GM21390 (cell line): ENCODE results near the gene NR6A1.
"Not testable (repeated sequence)": the region's sequence is repeated elsewhere in the genome, so short reads cannot be mapped to it uniquely, and the experiment has no call there.

Experiments
- ATAC-seq: cut with Tn5 transposase; IDR thresholded peaks from one replicate; pipeline ENCODE4 v1.9.1; 2021; ENCODE audit not compliant: unreplicated experiment

The NR6A1 gene

DNA sequence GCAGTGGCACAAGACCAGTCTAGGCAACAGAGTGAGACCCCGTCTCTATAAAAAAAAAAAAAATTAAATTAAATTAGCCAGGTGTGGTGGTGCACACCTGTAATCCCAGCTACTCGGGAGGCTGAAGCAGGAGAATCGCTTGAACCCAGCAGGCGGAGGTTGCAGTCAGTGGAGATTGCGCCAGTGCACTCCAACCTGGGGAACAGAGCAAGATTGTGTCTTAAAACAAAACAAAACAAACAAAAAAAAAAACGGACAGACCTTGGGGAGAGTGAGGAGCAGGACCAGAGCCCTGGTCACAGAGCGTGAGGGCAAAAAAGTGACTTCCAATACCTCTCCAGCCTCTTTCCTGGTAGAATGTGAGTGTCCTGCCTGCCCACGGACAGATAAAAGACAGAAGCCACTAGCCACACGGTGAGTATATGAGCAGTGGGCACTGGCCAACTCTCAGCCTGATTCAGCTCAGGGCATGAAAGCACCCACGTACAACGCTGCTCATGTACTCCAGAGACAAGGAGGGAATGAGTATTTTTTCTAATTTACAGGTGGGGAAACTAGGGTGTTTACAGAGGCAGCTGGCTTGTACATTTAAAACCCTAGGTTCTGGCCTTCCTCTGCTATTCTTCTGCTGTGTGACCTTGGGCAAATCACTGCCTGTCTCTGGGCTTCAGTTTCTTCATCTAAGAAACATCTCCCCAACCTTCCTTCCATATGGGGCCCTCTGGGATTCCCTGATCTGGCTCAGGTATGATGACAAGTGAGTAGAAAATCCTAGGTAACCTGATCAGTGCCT, 7.7 kb upstream of the NR6A1 start:
- ATAC-seq = no peak

DNA sequence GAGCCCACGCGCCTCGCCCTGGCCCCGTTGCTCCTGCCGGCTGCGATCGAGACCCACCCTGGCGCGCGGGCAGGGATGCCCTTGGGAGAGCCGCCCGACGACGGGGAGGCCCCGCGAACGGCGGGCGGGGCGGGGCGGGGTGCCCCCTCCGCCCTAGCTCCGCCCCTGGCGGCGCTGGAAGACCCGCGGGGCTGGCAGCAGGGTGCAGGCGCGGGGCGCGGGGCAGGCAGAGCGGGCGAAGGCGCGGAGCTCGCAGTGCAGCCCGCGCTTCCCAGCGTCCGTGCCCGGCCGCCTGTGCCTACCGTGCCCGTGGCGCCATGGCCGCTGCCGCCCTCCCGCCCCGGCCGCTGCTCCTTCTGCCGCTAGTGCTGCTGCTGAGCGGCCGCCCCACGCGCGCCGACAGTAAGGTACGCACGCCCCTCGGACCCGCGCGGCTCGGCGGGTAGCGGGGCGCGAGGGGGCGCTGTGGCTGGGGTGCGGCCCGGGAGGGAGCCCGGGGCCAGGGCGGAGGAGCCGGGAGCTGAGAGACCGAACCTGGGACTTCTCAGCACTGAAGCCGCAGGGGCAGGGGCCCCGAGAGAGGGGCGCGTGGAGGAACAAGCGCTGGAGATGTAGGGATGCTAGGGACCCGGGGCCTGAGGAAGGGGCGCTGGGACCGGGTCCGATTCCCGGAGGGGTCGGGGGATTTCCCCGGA, 6.0 kb upstream of the NR6A1 start, which contains the start of gene OLFML2A:
OLFML2A (plus strand) TSS at position 180 of the 695 bp plus-strand sequence; CDS start at position 318, 138 bp downstream.
- ATAC-seq = no peak

DNA sequence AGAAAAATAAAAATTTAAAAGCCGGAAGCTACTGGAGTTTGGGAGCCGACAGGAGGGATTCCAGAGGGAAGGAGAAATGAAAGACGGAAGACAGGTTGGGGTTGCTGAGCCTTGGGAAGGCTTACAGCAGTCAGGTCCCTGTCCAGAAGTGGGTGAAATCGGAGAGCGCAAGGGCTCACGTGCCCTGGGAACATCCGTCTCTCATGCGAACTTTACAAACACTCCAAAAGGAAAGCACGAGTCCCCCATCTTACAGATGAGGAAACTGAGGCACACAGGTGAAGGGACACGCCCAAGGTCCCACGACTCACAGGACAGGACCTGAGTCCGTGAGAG, 5.5 kb upstream of the NR6A1 start:
- no peak for ATAC-seq

DNA sequence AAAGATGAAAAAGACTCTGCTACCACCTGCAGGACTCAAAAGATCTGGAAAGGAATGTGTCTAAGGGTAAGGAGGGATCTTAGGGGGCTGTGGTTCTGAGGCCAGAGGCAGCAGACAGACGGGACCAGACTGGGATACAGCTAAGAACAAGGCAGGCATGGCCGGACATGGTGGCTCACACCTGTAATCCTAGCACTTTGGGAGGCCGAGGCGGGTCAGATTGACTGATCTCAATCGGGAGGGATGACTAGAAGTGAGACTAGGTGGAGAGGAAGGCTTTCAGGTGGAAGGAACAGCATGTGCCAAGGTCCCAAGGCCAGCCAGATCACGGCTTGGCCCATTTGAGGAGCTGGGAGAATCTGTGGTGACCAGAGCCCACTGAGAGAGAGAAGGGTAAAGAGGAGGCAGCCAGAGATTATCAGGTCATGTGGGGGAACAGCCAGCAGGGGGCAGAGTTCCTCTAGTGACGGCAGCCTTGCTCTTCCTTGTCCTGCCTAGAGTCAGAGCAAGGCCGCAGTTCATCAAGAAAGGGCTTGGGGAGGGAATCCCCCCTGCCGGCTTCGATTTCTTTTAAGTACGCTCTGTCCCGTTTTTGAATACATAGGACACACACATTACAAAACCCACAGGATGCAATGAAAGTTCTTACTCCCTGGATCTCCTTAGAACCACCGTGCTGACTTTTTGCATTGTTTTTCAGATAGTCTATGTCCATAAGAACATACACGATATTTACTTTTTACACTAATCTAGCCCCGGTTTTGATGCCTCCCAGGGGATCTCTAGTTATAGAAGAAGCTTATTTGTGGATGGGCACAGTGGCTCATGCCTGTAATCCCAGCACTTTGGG, 3.2 kb upstream of the NR6A1 start:
- no peak for ATAC-seq

DNA sequence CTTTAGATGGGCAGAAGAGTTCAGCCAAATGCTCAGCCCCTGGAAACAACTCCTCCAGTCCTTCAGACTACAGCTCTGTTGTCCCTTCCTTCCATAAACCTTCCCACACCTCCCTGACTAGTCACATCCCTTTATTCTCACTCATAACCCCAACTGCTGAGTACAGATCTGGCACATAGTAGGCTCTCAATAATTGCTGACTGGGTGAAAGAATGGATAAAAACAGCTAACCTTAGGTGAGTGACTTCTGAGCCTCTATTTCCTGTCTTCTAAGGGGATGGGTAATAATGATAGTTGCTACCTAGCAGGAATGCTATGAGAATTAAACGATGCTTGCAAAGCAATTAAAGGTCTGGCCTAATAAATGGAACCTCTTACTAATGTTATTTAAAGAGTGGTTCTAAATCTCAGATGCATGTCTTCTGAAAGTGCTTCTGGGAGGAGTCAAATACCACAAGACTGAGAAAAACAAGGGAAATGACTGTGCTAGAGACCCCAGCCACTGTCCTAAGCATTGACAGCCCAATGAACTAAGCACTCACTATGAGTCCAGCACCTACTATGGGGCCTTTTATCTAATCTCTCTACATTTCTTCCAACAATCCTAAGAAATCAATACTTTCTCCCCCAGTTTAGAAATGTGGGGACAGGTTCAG, 2.5 kb upstream of the NR6A1 start:
- no peak for ATAC-seq

DNA sequence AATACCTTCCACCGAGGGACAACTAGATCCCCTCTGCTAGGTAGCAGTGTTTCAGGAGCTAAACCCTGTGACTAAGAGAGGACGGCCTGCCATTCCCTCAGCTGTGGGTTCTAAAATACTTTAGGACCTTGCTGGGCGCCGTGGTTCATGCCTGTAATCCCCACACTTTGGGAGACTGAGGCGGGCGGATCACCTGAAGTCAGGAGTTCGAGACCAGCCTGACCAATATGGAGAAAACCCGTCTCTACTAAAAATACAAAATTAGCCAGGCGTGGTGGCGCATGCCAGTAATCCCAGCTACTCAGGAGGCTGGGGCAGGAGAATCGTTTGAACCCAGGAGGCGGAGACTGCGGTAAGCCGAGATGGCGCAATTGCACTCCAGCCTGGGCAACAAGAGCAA, 1.8 kb upstream of the NR6A1 start:
- ATAC-seq = not testable (repeated sequence)

DNA sequence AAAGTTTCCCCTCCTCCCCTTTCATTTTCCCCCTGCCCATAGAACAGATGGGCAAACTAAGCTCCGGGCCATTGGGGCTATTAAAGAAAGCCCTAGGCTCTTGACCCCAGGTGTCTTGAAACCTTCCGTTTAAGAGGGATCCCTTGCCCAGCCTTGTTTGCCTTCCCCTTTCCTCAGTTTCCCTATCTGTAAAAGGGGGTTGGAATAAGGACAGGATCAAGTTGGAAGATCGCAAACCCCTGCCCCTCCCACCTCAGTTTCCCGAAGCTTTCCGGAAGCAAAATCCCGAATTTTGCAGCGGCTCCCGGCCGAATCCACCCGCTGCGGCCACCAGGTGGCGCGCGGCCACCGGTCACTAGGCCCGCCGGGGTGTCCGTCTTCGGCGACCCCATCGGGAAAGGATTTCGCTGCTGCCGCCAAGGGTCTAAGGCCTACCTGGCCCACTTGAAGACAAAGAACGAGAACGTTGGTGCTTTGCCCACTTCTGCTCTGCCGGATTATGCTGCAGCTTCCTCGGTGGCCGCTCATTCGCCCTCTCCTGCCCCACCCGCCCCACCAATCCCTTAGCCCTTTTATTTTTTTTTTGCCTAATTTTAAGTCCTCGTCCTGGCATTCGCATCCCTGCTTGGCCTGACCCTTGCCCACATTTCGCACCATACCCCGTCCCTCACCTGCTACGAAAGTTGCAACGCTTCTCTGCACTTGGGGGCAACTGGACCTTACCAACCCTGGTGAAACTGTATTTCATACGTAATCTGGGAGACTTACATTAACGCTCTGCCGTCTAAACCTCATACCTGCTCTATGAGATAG, 962 bp upstream of the NR6A1 start:
- ATAC-seq = no peak

DNA sequence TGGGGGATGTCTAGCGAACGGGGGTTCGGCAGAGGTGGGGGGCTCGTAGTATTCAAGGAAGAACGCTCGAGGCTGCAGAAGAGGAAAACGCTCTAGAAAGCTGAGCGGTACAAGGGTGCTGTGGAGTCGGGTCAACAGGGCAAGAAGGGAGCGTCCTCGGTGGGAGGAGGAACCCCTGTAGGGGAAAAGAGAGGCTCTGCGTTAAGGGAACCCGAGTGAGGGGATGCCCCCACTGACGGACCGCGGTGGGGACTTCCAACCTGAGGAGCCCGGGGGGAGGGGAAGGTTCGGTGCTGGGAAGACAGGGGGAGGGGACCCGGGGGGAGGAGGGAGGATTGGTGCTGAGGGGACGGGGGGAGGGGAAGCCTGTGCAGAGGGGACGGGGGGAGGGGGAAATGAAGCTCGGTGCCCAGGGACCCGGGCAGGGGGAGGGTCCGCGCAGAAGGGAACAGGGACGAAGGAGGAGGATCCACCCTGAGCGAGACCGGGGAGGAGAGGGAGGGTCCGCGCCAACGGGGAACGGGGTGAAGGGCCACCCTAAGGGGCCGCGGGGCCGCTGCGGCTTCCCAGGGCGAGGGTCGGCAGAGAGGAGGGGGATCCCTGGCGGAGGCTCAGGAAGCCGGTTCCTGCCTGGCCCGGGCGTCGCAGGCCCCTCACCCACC, 621 bp downstream of the NR6A1 start:
- ATAC-seq = no peak

DNA sequence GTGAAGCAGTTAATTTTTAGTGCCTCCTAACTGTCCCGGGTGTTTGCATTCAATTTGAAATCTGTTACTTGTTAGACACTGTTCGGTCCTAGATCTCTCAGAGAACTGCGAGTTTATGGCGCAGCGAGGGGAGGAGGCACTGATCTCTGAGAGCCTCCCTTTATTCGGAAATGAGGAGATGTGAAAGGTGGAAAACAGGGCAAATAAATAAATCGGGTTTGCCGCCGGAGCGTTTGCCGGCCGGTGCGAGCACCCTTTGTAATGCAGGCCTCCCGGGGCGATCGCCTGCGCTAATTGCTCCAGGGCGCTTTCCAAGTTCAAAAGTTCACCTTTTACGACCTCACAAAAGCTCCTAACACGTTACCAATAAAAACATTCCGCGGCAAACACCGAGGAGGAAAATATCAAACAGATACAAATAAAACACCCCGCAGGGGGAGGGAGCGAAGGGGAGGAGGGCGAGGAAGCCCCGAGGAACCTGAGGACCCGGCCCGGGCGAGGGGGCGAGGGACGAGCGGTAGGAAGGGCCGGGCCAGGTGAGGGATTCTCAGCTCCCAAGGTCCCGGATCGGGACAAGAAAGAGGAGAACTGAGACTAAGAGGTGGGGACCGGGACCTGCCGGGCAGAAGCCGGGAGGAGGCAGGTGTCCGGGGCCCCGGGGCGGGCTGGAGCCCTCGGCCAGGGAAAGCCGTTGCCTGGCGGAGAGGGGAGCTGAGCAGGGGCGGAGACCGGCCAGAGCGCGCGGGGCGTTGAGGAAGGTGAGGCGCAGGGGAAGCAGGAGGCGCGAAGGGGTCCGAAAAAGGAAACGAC, 1.4 kb downstream of the NR6A1 start:
- no peak for ATAC-seq

DNA sequence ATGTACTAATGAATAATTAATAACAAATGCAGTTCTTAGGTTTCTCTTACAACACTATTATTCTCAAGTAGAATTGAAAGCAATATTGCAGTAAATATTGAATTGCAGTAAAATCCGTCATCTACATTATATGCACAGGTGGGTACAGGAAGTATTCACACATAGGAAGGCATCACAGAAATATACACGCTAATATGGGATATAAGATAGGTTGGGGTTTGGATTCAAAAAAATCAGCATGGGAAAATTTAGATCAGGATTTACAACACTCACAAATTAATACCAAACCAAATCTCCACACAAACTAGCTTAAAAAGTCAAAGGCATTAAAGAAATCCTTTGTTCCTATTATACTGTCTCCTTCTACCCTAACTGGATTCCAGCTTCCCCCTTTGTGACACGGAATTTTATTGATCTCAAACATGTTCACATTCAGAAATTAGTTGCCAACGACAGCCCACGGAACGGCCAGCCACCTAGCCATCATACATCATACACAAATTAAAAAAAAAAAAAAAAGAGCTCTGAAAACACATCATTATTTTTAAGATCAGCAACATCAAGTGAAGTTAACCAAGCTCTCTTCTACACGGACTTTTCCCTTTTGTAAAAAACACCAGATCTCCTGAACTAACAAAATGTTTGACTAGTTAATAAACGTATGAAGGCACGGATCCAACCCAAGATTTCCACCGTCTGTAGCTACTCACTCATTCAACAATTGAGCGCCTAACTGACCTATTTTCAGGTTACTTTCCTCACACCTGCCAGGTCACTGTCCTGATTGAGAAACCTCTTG, 2.2 kb downstream of the NR6A1 start:
- ATAC-seq = no peak

DNA sequence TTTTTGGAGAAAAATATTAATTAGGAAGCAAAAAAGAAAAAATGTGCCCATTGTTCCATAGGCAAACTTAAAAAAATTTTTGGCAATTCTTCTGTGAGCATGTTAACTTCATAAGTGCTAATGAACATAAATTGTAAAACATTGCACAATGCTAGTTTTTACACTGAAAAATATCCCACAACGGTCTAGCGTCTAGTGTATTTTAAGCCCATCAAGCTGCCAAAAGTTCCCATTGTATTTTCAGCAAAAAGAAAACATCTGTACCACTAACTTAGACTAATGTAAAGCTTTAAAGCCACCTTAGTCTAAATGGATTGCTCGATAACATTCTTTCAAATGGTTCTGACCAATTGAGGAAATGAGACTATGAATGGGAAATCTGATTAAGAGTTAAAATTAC, 2.8 kb downstream of the NR6A1 start:
- ATAC-seq = no peak

DNA sequence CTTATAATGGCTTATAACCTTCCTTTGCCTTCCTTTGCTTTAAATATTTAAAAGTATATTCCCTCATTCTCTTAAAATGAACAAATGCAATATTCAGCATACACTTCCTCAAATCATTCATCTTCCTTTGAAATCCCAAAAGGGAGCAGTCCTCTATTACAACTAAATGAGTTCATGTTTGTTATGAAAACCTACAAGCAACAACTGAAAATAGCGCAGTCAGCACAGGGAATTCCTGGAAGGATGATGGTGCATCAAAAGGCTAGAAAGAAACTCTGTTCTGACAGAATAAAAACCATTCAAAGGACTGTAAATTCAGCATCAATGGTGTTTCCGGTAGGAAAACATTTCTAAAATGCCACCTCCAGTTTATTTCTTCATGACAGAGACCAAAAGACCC, 3.3 kb downstream of the NR6A1 start:
- ATAC-seq = no peak

DNA sequence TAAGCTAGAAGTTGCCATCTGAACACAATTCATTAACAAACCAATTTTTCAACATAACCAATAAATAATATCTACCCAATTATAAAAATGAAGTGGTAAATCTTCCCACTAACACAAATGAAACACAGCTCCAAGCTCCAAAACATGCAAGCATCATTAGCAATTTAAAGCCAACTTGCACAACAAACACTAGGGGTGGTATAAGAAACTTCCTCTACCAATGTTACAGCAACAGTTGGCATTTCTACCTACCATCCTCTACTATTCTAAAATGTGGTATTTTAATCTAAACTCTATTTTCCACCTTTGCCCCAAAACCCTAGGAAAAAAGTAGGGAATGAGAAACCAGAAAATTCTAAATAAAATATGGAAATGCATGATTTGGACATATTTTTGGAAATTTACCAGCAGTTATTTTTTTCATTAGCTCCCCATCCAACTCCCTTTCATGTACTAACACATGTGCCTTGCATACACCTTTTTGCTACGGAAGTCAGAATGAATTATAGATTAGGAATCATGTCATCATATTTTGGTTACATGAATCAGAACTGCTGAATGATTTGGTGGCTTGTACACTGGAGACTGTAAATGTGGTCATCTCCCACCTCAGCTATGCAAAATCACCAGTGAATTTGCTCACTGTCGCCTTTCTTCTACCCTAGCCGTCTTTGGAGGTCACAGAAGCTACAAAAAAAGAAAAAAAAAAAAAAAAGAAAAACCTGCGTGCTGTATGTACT, 4.1 kb downstream of the NR6A1 start:
- ATAC-seq = no peak

DNA sequence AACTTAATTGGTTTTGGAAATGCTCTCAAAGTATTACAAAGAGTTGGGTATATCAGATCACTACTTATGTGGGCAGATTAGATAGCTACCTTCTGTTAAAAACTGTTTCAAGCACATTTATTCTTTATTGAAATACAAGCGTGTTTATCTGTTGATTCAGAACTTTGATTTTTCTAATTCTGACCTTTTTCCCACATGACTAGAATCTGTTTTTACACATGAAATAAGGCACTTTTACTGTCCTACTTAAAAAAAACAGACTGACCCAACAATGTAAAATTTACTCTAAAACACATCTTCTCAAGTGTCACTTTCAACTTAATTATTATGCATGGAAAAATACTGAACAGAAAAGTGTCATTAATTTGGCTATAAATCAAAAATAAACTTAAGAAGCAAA, 4.8 kb downstream of the NR6A1 start:
- ATAC-seq = no peak

DNA sequence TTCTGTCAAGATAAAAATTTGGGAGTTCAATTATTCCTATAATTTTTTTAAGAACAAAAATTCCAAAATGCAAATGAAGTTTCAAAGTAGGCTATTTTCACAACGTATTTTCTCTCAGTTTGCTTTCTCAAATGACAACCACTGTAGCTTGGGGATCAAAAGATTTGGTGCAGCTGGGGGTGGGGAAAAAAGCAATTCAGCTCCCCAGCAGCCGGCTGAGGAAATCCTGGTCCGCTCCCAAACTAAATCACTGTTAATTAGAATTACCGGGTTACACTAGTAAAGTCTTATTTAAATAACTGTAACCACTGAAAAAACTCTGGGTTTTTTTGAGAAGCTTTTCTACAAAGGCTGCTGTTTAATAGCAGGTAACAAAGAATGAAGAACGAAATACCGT, 5.7 kb downstream of the NR6A1 start:
- no peak for ATAC-seq

DNA sequence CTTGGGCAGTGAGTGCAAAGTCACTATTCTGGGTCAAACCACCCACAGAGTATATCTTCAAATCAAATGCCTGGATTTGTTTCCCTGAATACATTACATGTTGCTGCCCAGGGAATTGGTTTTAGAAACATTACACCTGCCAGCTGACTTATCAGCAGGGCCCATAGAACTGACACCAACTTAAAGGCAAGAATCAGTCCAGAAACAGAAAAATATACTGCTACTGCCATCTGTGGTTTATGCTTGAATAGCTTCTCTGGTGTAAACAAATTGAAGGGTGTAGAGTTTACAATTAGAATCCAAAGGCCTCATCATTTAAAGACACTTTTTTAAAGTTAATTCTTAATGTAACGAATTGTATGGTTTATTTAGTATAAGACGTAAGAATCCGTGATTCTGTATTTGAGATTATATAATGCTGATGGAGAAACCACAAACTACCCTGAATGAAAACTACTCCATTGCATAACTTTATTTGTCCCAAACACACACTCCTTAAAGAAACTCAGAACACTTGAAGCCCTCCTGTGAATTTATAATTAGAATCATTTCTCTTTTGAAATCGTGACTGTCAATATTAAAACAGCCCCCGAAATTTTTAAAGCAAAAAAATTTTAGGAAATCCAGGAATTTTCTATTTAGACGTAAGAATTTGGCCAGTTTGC, 6.2 kb downstream of the NR6A1 start:
- ATAC-seq = no peak

DNA sequence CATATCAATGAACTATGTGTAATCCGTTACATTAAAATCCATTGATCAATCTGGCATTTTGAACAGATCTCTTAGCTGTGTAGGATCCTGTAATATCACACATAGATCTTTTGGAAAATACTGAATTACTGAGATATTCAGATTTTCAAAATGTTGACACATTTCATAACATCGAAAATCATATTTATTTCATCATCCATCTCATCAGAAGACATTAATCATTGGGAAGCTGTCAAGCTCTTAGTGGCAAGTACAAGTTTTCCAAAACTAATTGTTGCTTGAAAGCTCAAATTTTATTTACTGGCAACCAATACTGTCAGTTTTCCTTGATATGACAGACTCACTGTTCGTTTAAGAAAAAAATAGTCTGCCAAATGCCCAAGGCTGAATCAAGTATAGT, 8.5 kb downstream of the NR6A1 start:
- ATAC-seq = no peak
